ENCODE data around the gene KIF5A. TPM values are rescaled to one million over a fixed set of nuclear protein-coding genes. Genes with fewer than 3 reads are reported as not detected.

The KIF5A gene
- total RNA-seq, 1 donor: 0.36 TPM

- Histone ChIP-seq H4K20me1 (ENCODE audit: insufficient read depth, low read length) (no peaks in the 10 kb centered on the region), H3K27me3 (ENCODE audit: insufficient read depth, low read length) (peaks cover 37% of the 10 kb centered on the region), H3K4me2 (ENCODE audit: insufficient read depth, low read length) (no peak overlapping the region), H3K9me3 (ENCODE audit: low read depth, low read length) (no peaks in the 10 kb centered on the region), H3K79me2 (ENCODE audit: insufficient read depth, low read length) (no peaks in the 10 kb centered on the region), H3K36me3 (ENCODE audit: insufficient read depth, low read length) (peaks cover 7% of the 10 kb centered on the region), H3K4me1 (ENCODE audit: insufficient read depth, low read length) (peaks cover 15% of the 10 kb centered on the region), H3K4me3 (ENCODE audit: insufficient read depth, low read length) (no peak overlapping the region), H2AFZ (ENCODE audit: low read length) (no peak overlapping the region), H3K27ac (ENCODE audit: low read depth, low read length) (no peak overlapping the region)
- TF ChIP-seq, protein P1, sequence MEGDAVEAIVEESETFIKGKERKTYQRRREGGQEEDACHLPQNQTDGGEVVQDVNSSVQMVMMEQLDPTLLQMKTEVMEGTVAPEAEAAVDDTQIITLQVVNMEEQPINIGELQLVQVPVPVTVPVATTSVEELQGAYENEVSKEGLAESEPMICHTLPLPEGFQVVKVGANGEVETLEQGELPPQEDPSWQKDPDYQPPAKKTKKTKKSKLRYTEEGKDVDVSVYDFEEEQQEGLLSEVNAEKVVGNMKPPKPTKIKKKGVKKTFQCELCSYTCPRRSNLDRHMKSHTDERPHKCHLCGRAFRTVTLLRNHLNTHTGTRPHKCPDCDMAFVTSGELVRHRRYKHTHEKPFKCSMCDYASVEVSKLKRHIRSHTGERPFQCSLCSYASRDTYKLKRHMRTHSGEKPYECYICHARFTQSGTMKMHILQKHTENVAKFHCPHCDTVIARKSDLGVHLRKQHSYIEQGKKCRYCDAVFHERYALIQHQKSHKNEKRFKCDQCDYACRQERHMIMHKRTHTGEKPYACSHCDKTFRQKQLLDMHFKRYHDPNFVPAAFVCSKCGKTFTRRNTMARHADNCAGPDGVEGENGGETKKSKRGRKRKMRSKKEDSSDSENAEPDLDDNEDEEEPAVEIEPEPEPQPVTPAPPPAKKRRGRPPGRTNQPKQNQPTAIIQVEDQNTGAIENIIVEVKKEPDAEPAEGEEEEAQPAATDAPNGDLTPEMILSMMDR (IDR thresholded peaks at IDR 0.05; ENCODE audit: extremely low read depth, low read depth, low read length): no peak
- peak; percentile 71 for DNase-seq (ENCODE audit: insufficient read length, low spot score, missing footprints)
Observed at GRCh38 chr12:57618966-57619433, 69.2 kb downstream of the KIF5A start.

- Histone ChIP-seq H3K4me3 (ENCODE audit: insufficient read depth, low read length) (no peak overlapping the region), H3K27me3 (ENCODE audit: insufficient read depth, low read length) (peaks cover 42% of the 10 kb centered on the region), H2AFZ (ENCODE audit: low read length) (no peak overlapping the region), H4K20me1 (ENCODE audit: insufficient read depth, low read length) (no peaks in the 10 kb centered on the region), H3K27ac (ENCODE audit: low read depth, low read length) (no peak overlapping the region), H3K4me2 (ENCODE audit: insufficient read depth, low read length) (no peak overlapping the region), H3K9me3 (ENCODE audit: low read depth, low read length) (no peaks in the 10 kb centered on the region), H3K36me3 (ENCODE audit: insufficient read depth, low read length) (peaks cover 7% of the 10 kb centered on the region), H3K79me2 (ENCODE audit: insufficient read depth, low read length) (no peaks in the 10 kb centered on the region), H3K4me1 (ENCODE audit: insufficient read depth, low read length) (peaks cover 15% of the 10 kb centered on the region)
- peak; percentile 63 for DNase-seq (ENCODE audit: insufficient read length, low spot score, missing footprints)
- TF ChIP-seq, protein P1 (IDR thresholded peaks at IDR 0.05; ENCODE audit: extremely low read depth, low read depth, low read length): no peak
Observed at GRCh38 chr12:57619434-57620244, 69.8 kb downstream of the KIF5A start.

DNA sequence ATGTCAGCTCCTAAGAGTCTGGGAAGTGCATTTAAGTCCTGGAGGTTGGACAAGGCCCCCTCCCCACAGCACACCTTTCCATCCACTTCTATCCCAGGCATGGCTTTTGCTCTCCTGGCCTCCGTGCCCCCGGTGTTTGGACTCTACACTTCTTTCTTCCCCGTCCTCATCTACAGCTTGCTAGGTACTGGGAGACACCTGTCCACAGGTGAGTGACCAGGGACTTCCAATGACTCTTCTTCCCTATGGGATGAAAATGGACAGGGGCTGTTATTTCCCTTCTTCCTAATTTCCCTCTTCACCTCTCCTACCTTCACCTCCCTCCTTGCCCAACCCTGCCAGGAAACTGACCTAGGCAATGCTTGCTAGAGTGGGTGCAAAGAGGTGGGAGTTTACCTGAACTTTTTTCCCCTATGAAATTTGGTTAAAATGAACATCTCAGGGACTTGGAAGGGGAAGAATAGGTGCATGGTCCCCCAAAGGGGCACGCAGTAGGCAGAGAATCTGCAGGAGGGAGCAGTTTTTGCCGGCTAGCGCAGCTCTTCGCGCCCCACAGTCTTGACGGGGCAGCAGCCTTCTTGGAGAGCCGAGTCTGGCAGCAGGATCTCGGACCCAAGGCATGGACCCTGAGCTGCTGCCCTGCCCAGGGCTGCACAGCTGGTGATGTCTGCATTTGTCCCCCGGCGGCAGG is 70.5 kb downstream of the KIF5A start:
- Histone ChIP-seq H3K79me2 (ENCODE audit: insufficient read depth, low read length) (no peaks in the 10 kb centered on the region), H3K36me3 (ENCODE audit: insufficient read depth, low read length) (peaks cover 7% of the 10 kb centered on the region), H4K20me1 (ENCODE audit: insufficient read depth, low read length) (no peaks in the 10 kb centered on the region), H3K27me3 (ENCODE audit: insufficient read depth, low read length) (peaks cover 45% of the 10 kb centered on the region), H3K4me3 (ENCODE audit: insufficient read depth, low read length) (no peak overlapping the region), H3K4me1 (ENCODE audit: insufficient read depth, low read length) (peaks cover 15% of the 10 kb centered on the region), H3K4me2 (ENCODE audit: insufficient read depth, low read length) (no peak overlapping the region), H3K9me3 (ENCODE audit: low read depth, low read length) (no peaks in the 10 kb centered on the region), H3K27ac (ENCODE audit: low read depth, low read length) (no peak overlapping the region), H2AFZ (ENCODE audit: low read length) (no peak overlapping the region)
- DNase-seq (ENCODE audit: insufficient read length, low spot score, missing footprints): peak; percentile 79
- TF ChIP-seq, protein P1 (IDR thresholded peaks at IDR 0.05; ENCODE audit: extremely low read depth, low read depth, low read length): no peak

DNA sequence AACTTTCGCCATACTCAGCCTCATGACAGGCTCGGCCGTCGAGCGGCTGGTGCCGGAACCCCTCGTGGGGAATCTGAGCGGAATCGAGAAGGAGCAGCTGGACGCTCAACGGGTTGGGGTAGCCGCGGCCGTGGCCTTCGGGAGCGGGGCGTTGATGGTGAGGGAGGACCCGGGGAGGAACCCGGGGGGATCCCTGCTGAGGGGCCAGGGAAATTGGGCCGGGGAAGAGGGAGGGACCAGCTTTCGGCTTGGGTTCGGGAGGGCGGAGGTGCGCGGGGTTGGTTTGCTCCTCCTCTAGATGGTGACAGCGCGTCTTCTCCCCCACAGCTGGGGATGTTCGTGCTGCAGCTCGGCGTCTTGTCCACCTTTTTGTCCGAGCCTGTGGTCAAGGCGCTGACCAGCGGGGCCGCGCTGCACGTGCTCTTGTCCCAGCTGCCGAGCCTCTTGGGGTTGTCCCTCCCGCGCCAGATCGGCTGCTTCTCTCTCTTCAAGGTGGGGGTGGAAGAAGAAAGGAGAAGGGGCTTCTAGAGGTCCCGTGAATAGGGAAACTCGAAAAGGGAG is 71.2 kb downstream of the KIF5A start:
- H3K27me3 ChIP-seq (ENCODE audit: insufficient read depth, low read length): peaks cover 47% of the 10 kb centered on the region
- H3K4me3 ChIP-seq (ENCODE audit: insufficient read depth, low read length): peak overlapping the region; percentile 67
- no peak overlapping the region for H3K27ac ChIP-seq (ENCODE audit: low read depth, low read length)
- H2AFZ ChIP-seq (ENCODE audit: low read length): peak overlapping the region; percentile 41
- H3K79me2 ChIP-seq (ENCODE audit: insufficient read depth, low read length): no peaks in the 10 kb centered on the region
- H4K20me1 ChIP-seq (ENCODE audit: insufficient read depth, low read length): no peaks in the 10 kb centered on the region
- H3K9me3 ChIP-seq (ENCODE audit: low read depth, low read length): no peaks in the 10 kb centered on the region
- H3K4me2 ChIP-seq (ENCODE audit: insufficient read depth, low read length): peak overlapping the region; percentile 86
- TF ChIP-seq, protein P1 (IDR thresholded peaks at IDR 0.05; ENCODE audit: extremely low read depth, low read depth, low read length): no peak
- H3K4me1 ChIP-seq (ENCODE audit: insufficient read depth, low read length): peaks cover 14% of the 10 kb centered on the region
- H3K36me3 ChIP-seq (ENCODE audit: insufficient read depth, low read length): peaks cover 3% of the 10 kb centered on the region
- peak; percentile 87 for DNase-seq (ENCODE audit: insufficient read length, low spot score, missing footprints)
